ENCODE measurements around the gene RFX6.

The RFX6 gene

DNA sequence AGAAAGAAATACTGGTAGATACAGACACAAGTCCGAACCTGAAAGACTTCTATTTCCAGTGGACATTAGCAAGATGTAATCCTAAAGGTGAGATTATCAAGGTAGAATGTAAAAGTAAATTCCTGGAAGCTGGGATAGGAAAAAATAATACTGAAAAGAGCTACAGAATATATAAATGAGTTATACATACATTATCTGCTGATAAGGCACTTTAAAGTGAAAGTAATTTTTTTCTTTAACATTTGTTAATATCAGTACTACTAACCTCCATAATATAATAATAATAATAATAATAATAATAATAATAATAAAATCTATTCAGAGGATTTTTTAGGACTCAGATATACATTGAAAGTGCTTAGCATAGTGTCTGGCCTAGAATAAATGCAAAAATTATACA, 102.5 kb downstream of the RFX6 start:
- Mint-ChIP-seq H3K36me3 (ENCODE audit: low read depth) (no peaks in the 10 kb centered on the region), H3K9me3 (peaks cover 13% of the 10 kb centered on the region), H3K4me3 (no peak overlapping the region), H3K27me3 (ENCODE audit: low read depth, poor library complexity) (no peaks in the 10 kb centered on the region), H3K27ac (no peak overlapping the region), H3K4me1 (no peaks in the 10 kb centered on the region)
- DNase-seq, result no peak
- TF ChIP-seq, protein P1, sequence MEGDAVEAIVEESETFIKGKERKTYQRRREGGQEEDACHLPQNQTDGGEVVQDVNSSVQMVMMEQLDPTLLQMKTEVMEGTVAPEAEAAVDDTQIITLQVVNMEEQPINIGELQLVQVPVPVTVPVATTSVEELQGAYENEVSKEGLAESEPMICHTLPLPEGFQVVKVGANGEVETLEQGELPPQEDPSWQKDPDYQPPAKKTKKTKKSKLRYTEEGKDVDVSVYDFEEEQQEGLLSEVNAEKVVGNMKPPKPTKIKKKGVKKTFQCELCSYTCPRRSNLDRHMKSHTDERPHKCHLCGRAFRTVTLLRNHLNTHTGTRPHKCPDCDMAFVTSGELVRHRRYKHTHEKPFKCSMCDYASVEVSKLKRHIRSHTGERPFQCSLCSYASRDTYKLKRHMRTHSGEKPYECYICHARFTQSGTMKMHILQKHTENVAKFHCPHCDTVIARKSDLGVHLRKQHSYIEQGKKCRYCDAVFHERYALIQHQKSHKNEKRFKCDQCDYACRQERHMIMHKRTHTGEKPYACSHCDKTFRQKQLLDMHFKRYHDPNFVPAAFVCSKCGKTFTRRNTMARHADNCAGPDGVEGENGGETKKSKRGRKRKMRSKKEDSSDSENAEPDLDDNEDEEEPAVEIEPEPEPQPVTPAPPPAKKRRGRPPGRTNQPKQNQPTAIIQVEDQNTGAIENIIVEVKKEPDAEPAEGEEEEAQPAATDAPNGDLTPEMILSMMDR (IDR thresholded peaks at IDR 0.05), result no peak
